GM18909 (cell line): ENCODE results near the gene TCHH.
"Not testable (repeated sequence)": the region's sequence is repeated elsewhere in the genome, so short reads cannot be mapped to it uniquely, and the experiment has no call there.

Experiments
- ATAC-seq: cut with Tn5 transposase; IDR thresholded peaks from one replicate; pipeline ENCODE4 v1.9.1; 2021; ENCODE audit warnings: mild to moderate bottlenecking; ENCODE audit not compliant: unreplicated experiment, poor library complexity

The TCHH gene

GRCh38 chr1:152115344-152115743, at the start of gene TCHH:
TSS of gene TCHH (minus strand) at chr1:152115444. CDS start at chr1:152114080, 1,364 bp downstream.
- no peak for ATAC-seq

- ATAC-seq: no peak
Observed at GRCh38 chr1:152164517-152165136, 49.4 kb upstream of the TCHH start.

GRCh38 chr1:152162792-152163463, 47.7 kb upstream of the TCHH start:
- no peak for ATAC-seq

- no peak for ATAC-seq
Observed at GRCh38 chr1:152160576-152160975, 45.3 kb upstream of the TCHH start.

GRCh38 chr1:152159144-152159543, 43.9 kb upstream of the TCHH start, which contains the start of gene RPTN:
TSS of gene RPTN (minus strand) at chr1:152159228. CDS start at chr1:152157889, 1,339 bp downstream.
- ATAC-seq: no peak

- ATAC-seq: no peak
Observed at GRCh38 chr1:152153996-152154395, 38.8 kb upstream of the TCHH start.

GRCh38 chr1:152151646-152152045, 36.4 kb upstream of the TCHH start:
- ATAC-seq: no peak

GRCh38 chr1:152148981-152149380, 33.7 kb upstream of the TCHH start:
- no peak for ATAC-seq

GRCh38 chr1:152148051-152148450, 32.8 kb upstream of the TCHH start:
- ATAC-seq: no peak

GRCh38 chr1:152145769-152146168, 30.5 kb upstream of the TCHH start:
- ATAC-seq: no peak

GRCh38 chr1:152144674-152145183, 29.5 kb upstream of the TCHH start:
- ATAC-seq: not testable (repeated sequence)

GRCh38 chr1:152143150-152143887, 28.1 kb upstream of the TCHH start:
- no peak for ATAC-seq

- ATAC-seq: no peak
Observed at GRCh38 chr1:152141971-152142584, 26.8 kb upstream of the TCHH start.

GRCh38 chr1:152137215-152137614, 22.0 kb upstream of the TCHH start:
- ATAC-seq: no peak

- no peak for ATAC-seq
Observed at GRCh38 chr1:152130186-152130585, 14.9 kb upstream of the TCHH start.

- no peak for ATAC-seq
Observed at GRCh38 chr1:152127673-152128072, 12.4 kb upstream of the TCHH start.

- ATAC-seq: no peak
Observed at GRCh38 chr1:152125834-152126443, 10.7 kb upstream of the TCHH start.

GRCh38 chr1:152118915-152119314, 3.7 kb upstream of the TCHH start:
- ATAC-seq: no peak

- no peak for ATAC-seq
Observed at GRCh38 chr1:152112885-152113432, 2.3 kb downstream of the TCHH start.
